Measurements from ENCODE around the gene EXD3. TPM values are rescaled to one million over a fixed set of nuclear protein-coding genes. Genes with fewer than 3 reads are reported as not detected.

The EXD3 gene
- total and polyA plus RNA-seq, 9 of the 15 experiments (the other 6 are each of a cell fraction or from before 2014, with no cell fraction given): 0.29 to 12.5 (median 3.9) TPM

- FAIRE-seq: no peak
- Histone ChIP-seq H3K27me3 (ENCODE audit: control insufficient read depth in 2 of 2, insufficient read depth in 2 of 2, low read length in 2 of 2) (no peaks in the 10 kb centered on the region), H3K4me1 (replicated peaks in 1 of 2; ENCODE audit: control insufficient read depth in 2 of 2, insufficient read depth in 2 of 2, low read length in 2 of 2) (peaks cover 8 to 37% of the 10 kb centered on the region in 2 experiments; a peak in 4 of 5 replicates), H2AFZ (ENCODE audit: low read depth, low read length) (no peak overlapping the region), H3K4me3 (no peak overlapping the region), H4K20me1 (replicated peaks; ENCODE audit: control insufficient read depth, insufficient read depth, low read length) (no peaks in the 10 kb centered on the region), H3K27ac (ENCODE audit: extremely low read depth, low read depth, low read length) (no peak overlapping the region), H3K9me1 (ENCODE audit: control insufficient read depth, insufficient read depth, low read length) (no peaks in the 10 kb centered on the region), H3K79me2 (ENCODE audit: control insufficient read depth, insufficient read depth, low read length) (no peaks in the 10 kb centered on the region), H3K36me3 (ENCODE audit: control insufficient read depth, insufficient read depth, low read length) (no peaks in the 10 kb centered on the region), H3K9me3 (replicated peaks; ENCODE audit: control insufficient read depth, insufficient read depth, low read depth, low read length) (peaks cover 8% of the 10 kb centered on the region), H3K4me2 (ENCODE audit: insufficient read depth, low read length) (no peak overlapping the region), H3K9ac (ENCODE audit: insufficient read depth in 1 of 2, low read depth in 2 of 2, low read length in 2 of 2) (peak overlapping the region in 1 of 2 experiments; percentile 19; a peak in 2 of 4 replicates)
- 80% methylated on average over 13 of the region's 25 CpGs for WGBS (ENCODE audit: insufficient coverage, low coverage, missing lambda C conversion rate)
- ChIA-PET CTCF (ENCODE audit: low intra/inter-chr PET ratio) (no interaction called here), POLR2A (interaction anchor here (0.6 to 1.0 kb wide), 2 partner anchors 10 to 12 kb away, joined by 3 read pairs; no protein-coding TSS in a partner anchor)
- BruUV-seq (replicated peaks): no TSS peak
- in situ Hi-C loops (cut with MboI) (no loop called here), intact Hi-C loops (cut with micrococcal nuclease) (no loop called here)
- TF ChIP-seq ZZZ3 (IDR thresholded peaks at IDR 0.05): no peak
- no peak for TF ChIP-seq FOXM1 (IDR thresholded peaks at IDR 0.05; ENCODE audit: low read depth)
- TF ChIP-seq FOXM1 (CRISPR knock-in tag; IDR thresholded peaks at IDR 0.05; ENCODE audit: low read depth): no peak
- no peak for TF ChIP-seq MLLT1 (IDR thresholded peaks at IDR 0.05)
- TF ChIP-seq RBM17 (IDR thresholded peaks at IDR 0.05; ENCODE audit: borderline replicate concordance, low read depth, low read length): no peak
- no peak for TF ChIP-seq SOX6 (IDR thresholded peaks at IDR 0.05)
- no peak for TF ChIP-seq ZNF274 (IDR thresholded peaks at IDR 0.05; ENCODE audit: borderline replicate concordance, low read depth, low read length)
- TF ChIP-seq C11orf30 (IDR thresholded peaks at IDR 0.05; ENCODE audit: low read depth): no peak
- no peak for TF ChIP-seq ZKSCAN3 (CRISPR knock-in tag; IDR thresholded peaks at IDR 0.05)
- no peak for TF ChIP-seq ARID2 (IDR thresholded peaks at IDR 0.05)
- TF ChIP-seq XRCC3 (IDR thresholded peaks at IDR 0.05): no peak
- no peak for TF ChIP-seq EP400 (IDR thresholded peaks at IDR 0.05)
- TF ChIP-seq ZNF436 (CRISPR knock-in tag; IDR thresholded peaks at IDR 0.05): no peak
- TF ChIP-seq ID3 (CRISPR knock-in tag; IDR thresholded peaks at IDR 0.05): no peak
- TF ChIP-seq ID3 (tag; IDR thresholded peaks at IDR 0.05): no peak
- TF ChIP-seq SIX5 (IDR thresholded peaks at IDR 0.05; ENCODE audit: borderline replicate concordance in 1 of 2, insufficient read depth in 1 of 2, low read depth in 1 of 2, low read length in 2 of 2): no peak
- peak; percentile 25; the same call in 2 of the 3 replicates for ATAC-seq
- DNase-seq (ENCODE audit: extremely low read depth in 1 of 4, low spot score in 3 of 4): no peak
Observed at GRCh38 chr9:137382444-137383080, 40.4 kb downstream of the EXD3 start.
